Measurements from ENCODE around the gene CAMSAP1. TPM values are rescaled to one million over a fixed set of nuclear protein-coding genes. Genes with fewer than 3 reads are reported as not detected.

Gene CAMSAP1
- total RNA-seq, 1 donor from 2014 or later = 157 TPM

DNA sequence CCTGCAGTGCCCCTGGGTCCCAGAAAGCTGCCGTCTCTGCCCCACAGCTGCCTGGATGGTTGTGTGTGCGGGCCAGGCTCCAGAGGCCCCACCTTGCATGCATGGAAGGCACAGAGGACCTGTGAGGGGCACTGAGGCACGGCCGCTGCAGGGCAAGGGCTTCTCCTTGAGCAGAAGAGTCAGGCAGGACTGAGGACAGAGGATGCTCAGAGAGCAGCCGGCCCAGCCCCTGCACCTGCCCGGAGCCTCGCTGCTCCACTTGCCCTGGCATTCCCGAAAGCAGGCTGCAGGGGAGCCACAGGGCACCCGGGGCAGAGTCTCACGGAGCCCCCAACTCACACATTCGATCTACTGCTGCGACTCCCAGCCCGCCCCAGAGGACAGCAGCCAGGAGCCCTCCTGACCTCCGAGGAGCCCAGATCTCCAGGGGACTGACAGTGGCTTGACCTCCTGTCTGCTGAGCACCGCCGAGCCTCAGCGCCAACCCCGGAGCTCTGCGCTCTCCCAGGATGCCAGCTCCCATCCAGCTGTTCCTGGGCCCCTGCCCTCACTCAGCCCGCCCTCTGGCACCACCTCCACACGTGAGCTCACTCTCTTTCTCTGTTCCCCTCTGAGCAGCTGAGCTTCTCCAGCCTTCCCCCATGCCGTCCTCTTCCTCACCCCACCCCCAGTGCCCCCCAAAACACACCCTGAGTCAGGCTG is 110.4 kb downstream of the CAMSAP1 start:
- DNase-seq (ENCODE audit: low spot score in 2 of 2) = no peak
- FAIRE-seq = no peak

GRCh38 chr9:135795391-135795790 is 112.0 kb downstream of the CAMSAP1 start:
- DNase-seq (ENCODE audit: low spot score in 2 of 2) (no peak), FAIRE-seq (no peak)

DNA sequence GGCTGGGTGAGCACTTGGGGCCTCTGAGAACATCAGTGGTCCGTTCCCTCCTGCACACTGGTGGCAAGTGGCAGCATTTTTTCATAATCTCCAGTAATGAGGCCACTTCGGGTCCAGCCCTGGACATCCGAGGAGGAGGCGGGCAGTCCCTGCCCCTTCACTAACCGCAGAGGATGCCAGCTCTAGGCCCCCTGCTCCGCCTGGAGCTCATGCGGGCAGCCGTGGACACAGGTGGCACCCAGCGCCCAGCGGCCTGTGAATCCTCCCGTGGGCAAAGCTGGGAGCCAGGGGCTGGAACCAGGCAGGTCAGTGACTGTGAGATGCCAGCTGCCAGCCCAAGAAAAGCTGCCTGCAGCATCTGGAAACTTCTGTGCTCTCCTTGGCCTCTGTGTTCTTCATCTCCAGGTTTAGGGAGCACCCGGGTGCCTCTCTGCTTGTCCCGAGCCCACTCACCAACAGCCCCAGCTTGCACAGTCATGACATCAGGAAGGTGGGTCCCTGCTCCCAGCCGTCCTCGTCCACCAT is 112.9 kb downstream of the CAMSAP1 start:
- DNase-seq (ENCODE audit: low spot score in 2 of 2) (no peak), FAIRE-seq (no peak)

- DNase-seq (ENCODE audit: low spot score in 2 of 2) (no peak), FAIRE-seq (no peak)
These were observed 113.3 kb downstream of the CAMSAP1 start for GRCh38 chr9:135794057-135794335.

GRCh38 chr9:135793221-135794056 is 113.9 kb downstream of the CAMSAP1 start:
- FAIRE-seq = no peak
- DNase-seq (ENCODE audit: low spot score in 2 of 2) = no peak

- DNase-seq (ENCODE audit: low spot score in 2 of 2) (no peak), FAIRE-seq (no peak)
These were observed 114.8 kb downstream of the CAMSAP1 start for GRCh38 chr9:135792268-135793128.

DNA sequence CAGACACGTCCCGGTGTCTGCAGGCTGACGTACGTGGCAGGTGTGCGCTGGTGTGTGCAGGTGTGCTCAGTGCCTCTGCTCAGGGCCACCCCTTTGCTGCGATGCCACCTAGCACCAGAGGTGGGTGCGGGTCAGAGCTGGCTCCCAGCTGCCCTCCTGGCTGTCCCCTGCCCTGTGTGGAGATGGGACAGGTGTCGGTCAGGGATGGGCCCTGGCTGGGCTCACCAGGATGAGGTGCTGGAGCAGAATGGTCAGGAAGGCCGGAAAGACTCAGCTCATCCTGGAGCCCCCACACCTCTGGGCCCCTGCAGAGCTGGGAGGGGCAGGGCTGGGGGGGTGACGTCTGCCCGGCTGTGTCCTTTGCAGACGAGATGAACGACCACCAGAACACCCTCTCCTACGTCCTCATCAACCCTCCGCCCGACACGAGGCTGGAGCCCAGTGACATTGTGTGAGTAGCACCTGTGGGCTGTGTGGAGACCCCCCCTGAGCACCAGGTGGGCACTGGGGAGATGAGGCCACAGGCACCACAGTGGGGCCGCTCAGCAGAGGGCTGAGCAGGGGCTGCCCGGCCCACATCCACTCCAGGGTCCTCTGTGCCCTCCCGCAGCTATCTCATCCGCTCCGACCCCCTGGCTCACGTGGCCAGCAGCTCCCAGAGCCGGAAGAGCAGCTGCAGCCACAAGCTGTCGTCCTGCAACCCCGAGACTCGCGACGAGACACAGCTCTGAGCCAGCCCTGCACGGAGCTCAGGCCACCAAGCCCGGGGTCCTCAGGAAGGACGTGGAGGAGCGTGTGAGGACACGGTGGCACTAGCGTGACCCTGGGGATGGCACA is 115.7 kb downstream of the CAMSAP1 start:
- no peak for DNase-seq (ENCODE audit: low spot score in 2 of 2)
- no peak for FAIRE-seq

DNA sequence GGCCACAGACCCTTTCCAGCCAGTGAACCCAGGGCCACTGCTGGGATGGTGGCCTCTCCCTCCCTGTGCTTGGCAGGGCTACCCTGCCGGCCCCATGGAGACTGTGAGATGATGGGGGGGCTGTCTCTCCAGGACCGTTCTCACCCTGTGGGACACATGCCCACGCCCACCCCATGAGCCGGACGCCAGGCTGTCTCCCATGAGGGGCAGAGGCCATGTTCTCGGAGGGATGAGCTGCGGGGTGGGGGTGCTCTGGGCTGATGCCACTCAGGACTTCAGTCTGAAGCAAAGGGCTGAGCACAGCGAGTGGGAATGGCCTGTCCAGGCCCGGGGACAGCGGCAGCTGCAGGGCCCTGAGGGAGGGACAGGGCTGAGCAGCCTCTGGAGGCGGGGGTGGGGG is 116.5 kb downstream of the CAMSAP1 start:
- no peak for FAIRE-seq
- no peak for DNase-seq (ENCODE audit: low spot score in 2 of 2)

DNA sequence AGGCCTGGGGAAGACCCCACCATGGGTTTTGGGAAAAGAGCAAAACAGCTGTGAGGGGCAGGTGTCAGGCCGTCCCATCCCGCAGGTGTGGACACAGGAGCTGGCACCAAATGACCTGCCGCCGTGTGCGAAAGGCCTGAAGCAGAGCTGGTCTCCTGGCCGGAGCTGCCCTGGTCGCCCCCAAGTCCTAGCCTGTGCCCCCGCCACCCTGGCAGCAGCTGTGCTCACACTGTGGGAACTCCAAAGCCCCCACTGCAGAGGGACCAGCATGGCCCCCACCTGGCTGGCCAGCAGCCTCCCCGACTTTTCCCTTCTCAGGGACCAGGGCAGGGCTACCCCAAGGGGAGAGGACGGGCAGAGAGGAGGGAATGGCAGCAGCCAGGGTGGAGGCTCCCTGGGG is 117.0 kb downstream of the CAMSAP1 start:
- DNase-seq (ENCODE audit: low spot score in 2 of 2) (no peak), FAIRE-seq (no peak)

DNA sequence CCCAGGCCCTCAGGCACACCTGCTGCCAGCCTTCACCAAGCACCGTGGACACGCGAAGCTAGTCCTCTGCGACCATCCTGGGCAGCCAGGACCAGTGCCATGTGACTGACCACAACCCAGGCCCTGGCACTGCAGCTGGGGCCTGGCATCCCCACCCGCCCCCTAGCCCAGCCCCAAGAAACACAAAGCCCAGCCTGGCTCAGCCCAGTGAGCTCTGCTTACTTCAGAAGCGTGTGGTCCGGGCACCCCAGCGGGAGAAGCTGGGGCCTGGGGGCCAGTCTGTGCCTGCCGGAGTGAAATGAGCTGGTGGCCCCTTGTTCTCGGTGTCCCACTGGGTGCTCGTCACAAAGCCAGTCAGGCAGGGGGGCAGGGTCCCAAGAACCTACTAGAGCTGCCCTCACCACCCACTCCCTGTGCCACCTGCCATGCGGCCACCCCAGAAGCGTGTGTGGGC is 117.5 kb downstream of the CAMSAP1 start:
- DNase-seq (ENCODE audit: low spot score in 2 of 2) (no peak), FAIRE-seq (no peak)

- no peak for FAIRE-seq
- DNase-seq (ENCODE audit: low spot score in 2 of 2) = no peak
These were observed 118.6 kb downstream of the CAMSAP1 start for GRCh38 chr9:135788576-135789300.

DNA sequence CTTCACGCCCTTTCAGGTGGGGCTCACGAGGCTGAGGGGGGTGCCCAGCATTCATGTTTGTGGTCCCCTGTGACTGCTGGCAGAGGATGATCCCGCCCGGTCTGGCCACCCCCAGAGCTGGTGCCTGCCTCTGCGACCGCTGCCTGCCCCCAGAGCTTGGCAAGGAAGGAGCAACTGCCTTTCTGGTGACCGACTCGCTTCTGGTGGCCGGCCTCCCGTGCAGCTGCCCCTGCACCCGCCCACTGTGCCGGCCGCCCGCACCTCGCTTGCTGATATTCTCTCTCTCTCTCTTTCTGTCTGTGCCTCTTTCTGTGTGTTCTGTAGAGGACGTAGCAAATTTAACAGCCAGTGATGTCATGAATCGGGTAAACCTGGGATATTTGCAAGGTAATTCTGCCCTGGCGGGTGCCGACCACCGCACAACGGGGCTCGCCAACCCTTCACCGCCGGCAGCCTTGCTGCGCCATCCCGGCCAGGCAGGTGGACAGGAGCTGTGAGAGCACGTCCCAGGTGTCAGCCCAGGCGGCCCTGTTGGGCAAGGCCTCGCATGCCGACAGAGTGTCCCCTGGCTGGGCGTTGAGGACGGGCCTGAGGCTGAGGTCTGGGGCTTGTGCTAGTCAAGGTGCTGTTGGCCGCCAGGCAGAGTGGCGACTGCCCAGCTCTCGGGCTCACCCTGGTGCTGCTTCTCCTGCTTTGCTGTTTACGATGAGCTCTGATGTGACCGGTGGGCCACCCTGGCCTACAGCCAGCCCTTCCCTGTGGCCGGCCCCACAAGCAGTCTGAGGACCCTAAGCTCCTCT is 119.4 kb downstream of the CAMSAP1 start:
- DNase-seq (ENCODE audit: low spot score in 2 of 2) (peak in 1 of 2 donors; percentile 20), FAIRE-seq (no peak)

- DNase-seq (ENCODE audit: low spot score in 2 of 2) (no peak), FAIRE-seq (no peak)
These were observed 120.0 kb downstream of the CAMSAP1 start for GRCh38 chr9:135787317-135787716.

DNA sequence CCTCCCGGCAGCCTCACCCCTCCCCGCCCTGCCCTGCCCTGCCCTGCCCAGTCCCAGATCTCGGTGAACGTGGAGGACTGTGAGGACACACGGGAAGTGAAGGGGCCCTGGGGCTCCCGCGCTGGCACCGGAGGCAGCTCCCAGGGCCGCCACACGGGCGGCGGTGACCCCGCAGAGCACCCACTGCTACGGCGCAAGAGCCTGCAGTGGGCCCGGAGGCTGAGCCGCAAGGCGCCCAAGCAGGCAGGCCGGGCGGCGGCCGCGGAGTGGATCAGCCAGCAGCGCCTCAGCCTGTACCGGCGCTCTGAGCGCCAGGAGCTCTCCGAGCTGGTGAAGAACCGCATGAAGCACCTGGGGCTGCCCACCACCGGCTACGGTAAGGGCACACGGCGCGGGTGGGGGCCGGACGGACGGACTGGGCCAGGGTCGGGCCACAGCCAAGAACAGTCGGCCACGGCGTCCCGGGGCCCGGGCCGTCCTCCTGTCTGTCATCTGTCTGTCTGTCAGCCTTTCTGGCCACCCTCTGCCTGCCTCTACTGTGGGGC is 121.1 kb downstream of the CAMSAP1 start:
- DNase-seq (ENCODE audit: low spot score in 2 of 2) (peak in 1 of 2 donors; percentile 10), FAIRE-seq (no peak)

GRCh38 chr9:135785013-135785575 is 122.3 kb downstream of the CAMSAP1 start:
- DNase-seq (ENCODE audit: low spot score in 2 of 2) = no peak
- no peak for FAIRE-seq

GRCh38 chr9:135783540-135784245 is 123.7 kb downstream of the CAMSAP1 start:
- FAIRE-seq (no peak), DNase-seq (ENCODE audit: low spot score in 2 of 2) (no peak)

- DNase-seq (ENCODE audit: low spot score in 2 of 2) (no peak), FAIRE-seq (no peak)
These were observed 124.4 kb downstream of the CAMSAP1 start for GRCh38 chr9:135782946-135783345.
